LHCN-M2 (cell line): Measurements from ENCODE around the gene DDX18. TPM values are rescaled to one million over a fixed set of nuclear protein-coding genes. Genes with fewer than 3 reads are reported as not detected.

ENCODE experiments used
- total RNA-seq: library from RNA; depleted of rRNA; stranded (reverse); fragments of >200 nt; gene quantifications from 2 replicates; pipeline ENCODE4 v1.2.3, GENCODE V29; 2014; rRNA removed

The DDX18 gene
- total RNA-seq, 1 experiment from 2014 or later, result 66.9 TPM

Other genes starting within 250 kb of the DDX18 start
- 10.8 and 15.3 TPM in 2 replicates for gene CCDC93, start 199.4 kb downstream of the DDX18 start, total RNA-seq